ENCODE data around the gene HNRNPK. TPM values are rescaled to one million over a fixed set of nuclear protein-coding genes. Genes with fewer than 3 reads are reported as not detected.

The HNRNPK gene
- total RNA-seq, 1 donor from 2014 or later = 691 TPM

GRCh38 chr9:83930881-83931280, 49.1 kb downstream of the HNRNPK start:
- DNase-seq (ENCODE audit: low read depth) = no peak
- H3K36me3 ChIP-seq (ENCODE audit: control insufficient read depth, insufficient read depth, low read length) = no peaks in the 10 kb centered on the region
- H3K27me3 ChIP-seq (ENCODE audit: control insufficient read depth, insufficient read depth, low read length) = no peaks in the 10 kb centered on the region
- no peak for TF ChIP-seq CTCF (IDR thresholded peaks at IDR 0.05; ENCODE audit: insufficient read depth, low read length, poor library complexity, severe bottlenecking)
- no peak overlapping the region for H3K4me3 ChIP-seq (ENCODE audit: low read depth, low read length)

GRCh38 chr9:83927591-83927990, 52.4 kb downstream of the HNRNPK start:
- Histone ChIP-seq H3K27me3 (ENCODE audit: control insufficient read depth, insufficient read depth, low read length) (no peaks in the 10 kb centered on the region), H3K36me3 (ENCODE audit: control insufficient read depth, insufficient read depth, low read length) (no peaks in the 10 kb centered on the region), H3K4me3 (ENCODE audit: low read depth, low read length) (no peak overlapping the region)
- no peak for DNase-seq (ENCODE audit: low read depth)
- TF ChIP-seq CTCF (IDR thresholded peaks at IDR 0.05; ENCODE audit: insufficient read depth, low read length, poor library complexity, severe bottlenecking) = no peak

- Histone ChIP-seq H3K36me3 (ENCODE audit: control insufficient read depth, insufficient read depth, low read length) (no peaks in the 10 kb centered on the region), H3K27me3 (ENCODE audit: control insufficient read depth, insufficient read depth, low read length) (no peaks in the 10 kb centered on the region), H3K4me3 (ENCODE audit: low read depth, low read length) (peak within 1 kb of the TSS; percentile 54)
- TF ChIP-seq CTCF (IDR thresholded peaks at IDR 0.05; ENCODE audit: insufficient read depth, low read length, poor library complexity, severe bottlenecking) = peak; percentile 27
- peak; percentile 82 for DNase-seq (ENCODE audit: low read depth)
Observed at GRCh38 chr9:83920927-83921707, 58.9 kb downstream of the HNRNPK start, which contains the start of gene KIF27. TSS of gene KIF27 (minus strand) at chr9:83921432. CDS start at chr9:83915591, 5,841 bp downstream.

- Histone ChIP-seq H3K36me3 (ENCODE audit: control insufficient read depth, insufficient read depth, low read length) (no peaks in the 10 kb centered on the region), H3K4me3 (ENCODE audit: low read depth, low read length) (peak overlapping the region; percentile 54), H3K27me3 (ENCODE audit: control insufficient read depth, insufficient read depth, low read length) (no peaks in the 10 kb centered on the region)
- no peak for TF ChIP-seq CTCF (IDR thresholded peaks at IDR 0.05; ENCODE audit: insufficient read depth, low read length, poor library complexity, severe bottlenecking)
- DNase-seq (ENCODE audit: low read depth) = no peak
Observed at GRCh38 chr9:83920469-83920926, 59.5 kb downstream of the HNRNPK start.

GRCh38 chr9:83919111-83919510, 60.9 kb downstream of the HNRNPK start:
- no peaks in the 10 kb centered on the region for H3K36me3 ChIP-seq (ENCODE audit: control insufficient read depth, insufficient read depth, low read length)
- H3K4me3 ChIP-seq (ENCODE audit: low read depth, low read length) = no peak overlapping the region
- no peak for DNase-seq (ENCODE audit: low read depth)
- TF ChIP-seq CTCF (IDR thresholded peaks at IDR 0.05; ENCODE audit: insufficient read depth, low read length, poor library complexity, severe bottlenecking) = no peak
- no peaks in the 10 kb centered on the region for H3K27me3 ChIP-seq (ENCODE audit: control insufficient read depth, insufficient read depth, low read length)

Other genes with a start within 250 kb of the HNRNPK start
- 2.7 TPM in 2 replicates for gene GKAP1, start 162.4 kb downstream of the HNRNPK start, total RNA-seq
- 3.5 and 4.6 TPM in 2 replicates for gene KIF27, start 58.8 kb downstream of the HNRNPK start, total RNA-seq
- gene RMI1, start 590 bp upstream of the HNRNPK start, total RNA-seq = 4.5 and 6.7 TPM in 2 replicates